Measurements from ENCODE around the gene IGFLR1. TPM values are rescaled to one million over a fixed set of nuclear protein-coding genes. Genes with fewer than 3 reads are reported as not detected.

Gene IGFLR1
- total RNA-seq, 4 donors from 2014 or later, result 5.2 to 6.1 (median 5.9) TPM

DNA sequence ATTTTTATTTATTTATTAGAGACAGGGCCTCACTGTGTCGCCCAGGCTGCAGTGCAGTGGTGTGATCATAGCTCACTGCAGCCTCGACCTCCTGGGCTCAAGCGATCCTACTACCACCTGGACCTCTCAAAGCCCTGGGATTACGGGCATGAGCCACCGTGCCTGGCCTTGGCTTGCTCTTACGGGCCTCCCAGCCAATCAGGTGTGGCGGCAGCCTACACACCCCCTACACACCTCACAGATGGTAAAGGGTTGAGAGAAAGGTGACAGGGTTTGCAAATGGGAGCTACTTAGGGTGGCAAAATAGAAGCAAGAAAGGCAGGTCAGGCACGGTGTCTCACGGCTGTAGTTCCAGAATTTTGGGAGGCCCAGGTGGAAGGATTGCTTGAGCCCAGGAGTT is 38.9 kb downstream of the IGFLR1 start:
- 37 to 54% methylated on average over 9 of the region's 9 CpGs for WGBS, 2 donors
- Histone ChIP-seq H3K4me3 (replicated peaks in 1 of 3) (no peak overlapping the region), H3K36me3 (no peaks in the 10 kb centered on the region), H3K27ac (peak overlapping the region; percentile 73 to 82 (median 78)), H3K9me3 (no peaks in the 10 kb centered on the region), H3K27me3 (no peaks in the 10 kb centered on the region), H3K4me1 (peaks cover 0 to 7% of the 10 kb centered on the region in 2 donors)
- DNase-seq, result no peak
- intact Hi-C loops (cut with DNase I), result no loop called here
- TF ChIP-seq, protein P1, sequence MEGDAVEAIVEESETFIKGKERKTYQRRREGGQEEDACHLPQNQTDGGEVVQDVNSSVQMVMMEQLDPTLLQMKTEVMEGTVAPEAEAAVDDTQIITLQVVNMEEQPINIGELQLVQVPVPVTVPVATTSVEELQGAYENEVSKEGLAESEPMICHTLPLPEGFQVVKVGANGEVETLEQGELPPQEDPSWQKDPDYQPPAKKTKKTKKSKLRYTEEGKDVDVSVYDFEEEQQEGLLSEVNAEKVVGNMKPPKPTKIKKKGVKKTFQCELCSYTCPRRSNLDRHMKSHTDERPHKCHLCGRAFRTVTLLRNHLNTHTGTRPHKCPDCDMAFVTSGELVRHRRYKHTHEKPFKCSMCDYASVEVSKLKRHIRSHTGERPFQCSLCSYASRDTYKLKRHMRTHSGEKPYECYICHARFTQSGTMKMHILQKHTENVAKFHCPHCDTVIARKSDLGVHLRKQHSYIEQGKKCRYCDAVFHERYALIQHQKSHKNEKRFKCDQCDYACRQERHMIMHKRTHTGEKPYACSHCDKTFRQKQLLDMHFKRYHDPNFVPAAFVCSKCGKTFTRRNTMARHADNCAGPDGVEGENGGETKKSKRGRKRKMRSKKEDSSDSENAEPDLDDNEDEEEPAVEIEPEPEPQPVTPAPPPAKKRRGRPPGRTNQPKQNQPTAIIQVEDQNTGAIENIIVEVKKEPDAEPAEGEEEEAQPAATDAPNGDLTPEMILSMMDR (IDR thresholded peaks at IDR 0.05), result no peak
- TF ChIP-seq POLR2A (IDR thresholded peaks at IDR 0.05), result no peak

DNA sequence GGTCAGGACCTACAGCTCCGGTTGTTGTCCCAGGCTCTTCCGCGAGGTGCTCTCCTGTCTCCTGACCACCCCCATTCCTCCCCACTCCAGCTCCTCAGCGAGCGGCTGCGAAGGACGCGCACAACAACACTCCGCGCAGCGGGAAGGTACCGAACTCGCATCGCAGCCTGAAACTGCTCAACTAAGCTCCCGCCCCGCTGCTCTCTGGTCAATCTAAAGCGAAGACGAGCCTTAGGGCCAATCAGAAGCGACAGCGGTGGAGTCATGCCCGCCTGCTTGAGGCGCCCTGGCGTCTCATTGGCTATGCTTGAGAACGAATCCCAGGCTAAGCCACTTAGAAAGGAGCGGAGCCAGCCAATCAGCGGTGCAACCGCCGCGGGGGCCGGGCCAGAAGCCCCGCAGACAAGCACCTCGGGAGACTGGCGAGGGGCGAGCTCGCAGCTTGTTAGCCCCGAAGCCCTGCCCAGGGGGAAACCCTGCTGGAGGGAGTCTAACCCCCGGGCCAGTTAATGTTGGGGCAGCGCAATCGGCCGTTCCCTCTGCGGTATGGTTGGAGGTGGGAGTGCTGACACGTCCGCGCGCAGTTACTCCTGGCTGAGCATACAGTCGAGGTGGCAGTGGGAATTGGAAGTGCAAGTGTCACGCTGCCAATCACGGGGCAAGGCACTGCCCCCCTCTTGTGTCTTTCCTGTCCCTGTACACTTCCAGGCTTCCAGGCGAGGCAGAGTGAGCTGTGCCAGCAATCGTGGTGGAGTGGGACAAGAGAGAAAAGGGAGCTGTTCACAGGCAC is 39.8 kb downstream of the IGFLR1 start:
- intact Hi-C loops (cut with DNase I), result no loop called here
- 1 to 2% methylated on average over 45 to 47 of the region's 50 CpGs for WGBS, 2 donors
- peak in 1 of 2 donors; percentile 45 for TF ChIP-seq POLR2A (IDR thresholded peaks at IDR 0.05)
- TF ChIP-seq, protein P1 (IDR thresholded peaks at IDR 0.05), result peak in 1 of 6 experiments; percentile 20
- peak overlapping the region; percentile 15 to 45 (median 35) for H3K4me3 ChIP-seq (replicated peaks in 1 of 3)
- H3K27ac ChIP-seq, result peak overlapping the region; percentile 73 to 82 (median 78)
- DNase-seq, result peak; percentile 98
- H3K9me3 ChIP-seq, result no peaks in the 10 kb centered on the region
- no peaks in the 10 kb centered on the region for H3K27me3 ChIP-seq
- H3K4me1 ChIP-seq, result peaks cover 0 to 7% of the 10 kb centered on the region in 2 donors
- H3K36me3 ChIP-seq, result no peaks in the 10 kb centered on the region

DNA sequence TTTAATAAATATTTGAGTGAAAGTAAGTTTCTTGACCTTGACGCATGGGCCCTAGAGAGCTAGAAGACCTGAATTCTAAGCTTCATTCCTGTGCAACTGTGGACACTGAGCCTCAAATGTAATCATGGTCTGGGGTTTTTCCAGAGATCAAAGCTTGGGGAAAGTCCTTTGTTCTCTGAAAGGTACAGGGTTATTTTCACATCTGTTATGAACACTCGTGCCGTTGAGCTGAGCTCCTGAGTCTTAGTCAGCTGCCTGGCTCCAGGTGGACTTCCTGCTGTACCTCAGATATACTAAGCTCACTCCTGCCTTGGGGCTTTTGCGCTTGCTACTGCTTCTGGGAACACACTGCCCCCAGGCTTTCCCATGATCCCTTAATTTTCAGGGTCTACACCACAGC is 45.4 kb downstream of the IGFLR1 start:
- Histone ChIP-seq H3K27me3 (no peaks in the 10 kb centered on the region), H3K36me3 (no peaks in the 10 kb centered on the region), H3K27ac (no peak overlapping the region), H3K9me3 (no peaks in the 10 kb centered on the region), H3K4me3 (replicated peaks in 1 of 3) (no peak overlapping the region), H3K4me1 (no peaks in the 10 kb centered on the region)
- DNase-seq, result no peak
- no peak for TF ChIP-seq POLR2A (IDR thresholded peaks at IDR 0.05)
- TF ChIP-seq, protein P1 (IDR thresholded peaks at IDR 0.05), result no peak
- 73 to 83% methylated on average over 4 of the region's 4 CpGs for WGBS, 2 donors
- intact Hi-C loops (cut with DNase I), result no loop called here

DNA sequence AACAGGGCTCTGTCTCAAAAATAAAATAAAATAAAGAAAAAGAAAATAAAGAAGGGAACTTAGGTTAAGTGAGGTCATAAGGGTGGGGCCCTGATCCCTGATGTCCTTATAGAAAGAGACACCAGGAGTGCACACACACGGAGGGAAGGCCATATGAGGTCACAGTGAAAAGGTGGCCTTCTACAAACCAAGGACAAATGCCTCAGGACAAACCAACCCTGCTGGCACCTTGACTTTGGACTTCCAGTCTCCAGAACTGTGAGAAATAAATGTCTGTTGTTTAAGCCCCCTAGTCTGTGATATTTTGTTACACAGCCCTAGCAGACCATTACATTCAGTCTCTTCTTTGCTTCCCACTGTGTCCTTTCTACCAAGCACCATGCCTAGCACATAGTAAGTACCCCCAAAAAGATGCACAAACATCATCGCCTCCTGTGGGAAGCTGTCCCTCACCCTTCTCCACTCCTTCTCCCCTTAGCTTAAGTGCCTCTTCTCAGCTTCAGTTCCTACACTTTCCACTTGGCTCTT is 46.3 kb downstream of the IGFLR1 start:
- intact Hi-C loops (cut with DNase I), result loop anchor here (2.0 kb wide), 1 partner anchor 21 kb away; no protein-coding TSS in a partner anchor
- DNase-seq, result no peak
- H3K27ac ChIP-seq, result no peak overlapping the region
- H3K9me3 ChIP-seq, result no peaks in the 10 kb centered on the region
- 81 to 87% methylated on average over 2 of the region's 2 CpGs for WGBS, 2 donors
- no peaks in the 10 kb centered on the region for H3K36me3 ChIP-seq
- TF ChIP-seq, protein P1 (IDR thresholded peaks at IDR 0.05), result no peak
- no peak for TF ChIP-seq POLR2A (IDR thresholded peaks at IDR 0.05)
- no peaks in the 10 kb centered on the region for H3K4me1 ChIP-seq
- H3K27me3 ChIP-seq, result no peaks in the 10 kb centered on the region
- no peak overlapping the region for H3K4me3 ChIP-seq (replicated peaks in 1 of 3)

All from thyroid gland (tissue), 4 donors.